Urinary bladder (tissue), 4 donors: ENCODE results near the gene FBXO41. TPM values are rescaled to one million over a fixed set of nuclear protein-coding genes. Genes with fewer than 3 reads are reported as not detected.

Experiments
- DNase-seq: peaks from one replicate; pipeline ENCODE4 v3.0.0-alpha.2; 2015; ENCODE audit errors: extremely low spot score
- H3K27ac ChIP-seq: one replicate; pipeline ENCODE4 v1.5.1; 2013; ENCODE audit warnings: low read depth, mild to moderate bottlenecking, moderate library complexity
- H3K36me3 ChIP-seq: one replicate; pipeline ENCODE4 v1.6.1; 2013; ENCODE audit warnings: mild to moderate bottlenecking, moderate library complexity; ENCODE audit not compliant: insufficient read depth
- H3K4me1 ChIP-seq: one replicate; pipeline ENCODE4 v1.6.1; 2013; ENCODE audit warnings: mild to moderate bottlenecking, moderate library complexity; ENCODE audit not compliant: insufficient read depth
- H3K4me3 ChIP-seq: one replicate; pipeline ENCODE4 v1.5.1; 2013; ENCODE audit warnings: low read depth, low read length
- WGBS: extraction: QIAGEN DNeasy Blood & Tissue Kit; methylation state at CpG from one replicate; pipeline ENCODE4 v1.1.7; 2013; 5-methylcytosine and 5-hydroxymethylcytosine counted together
- polyA plus RNA-seq: library from polyadenylated mRNA; stranded (reverse); fragments of 200-250 nt; gene quantifications from one replicate; pipeline ENCODE4 v1.2.3, GENCODE V29; 2013
- total RNA-seq: library from RNA; depleted of rRNA; stranded (reverse); fragments of >200 nt; gene quantifications from one replicate; pipeline ENCODE4 v1.2.3, GENCODE V29; 2014
- donor health status: healthy with polysubstance abuse.
- donor health status: healthy.

Gene FBXO41
- total and polyA plus RNA-seq, 2 donors = 0.32 to 1.0 TPM

DNA sequence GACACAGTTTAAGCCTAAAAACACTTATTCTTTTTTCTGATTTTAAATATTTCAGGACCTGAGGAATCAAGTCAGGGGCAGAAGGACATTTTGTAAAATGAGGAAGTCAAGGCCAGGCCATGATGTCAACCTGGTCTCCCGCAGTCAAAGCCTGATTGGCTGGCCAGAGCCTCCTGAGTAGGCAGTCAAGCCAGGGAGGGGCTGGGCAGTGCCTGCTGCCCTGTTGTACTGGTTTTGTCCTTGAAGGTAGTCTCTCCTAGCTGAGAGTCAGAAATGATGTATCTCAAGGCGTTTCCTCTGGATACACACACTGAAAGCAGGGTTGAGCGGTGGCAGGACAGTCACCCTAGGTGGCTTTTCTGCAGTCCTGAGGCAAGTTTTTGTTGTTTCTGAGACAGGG lies 30.4 kb downstream of the FBXO41 start:
- no peak for DNase-seq
- Histone ChIP-seq H3K36me3 (peaks cover 2% of the 10 kb centered on the region), H3K4me3 (no peak overlapping the region), H3K4me1 (no peaks in the 10 kb centered on the region), H3K27ac (no peak overlapping the region)
- WGBS = 93% methylated on average over 3 of the region's 3 CpGs

DNA sequence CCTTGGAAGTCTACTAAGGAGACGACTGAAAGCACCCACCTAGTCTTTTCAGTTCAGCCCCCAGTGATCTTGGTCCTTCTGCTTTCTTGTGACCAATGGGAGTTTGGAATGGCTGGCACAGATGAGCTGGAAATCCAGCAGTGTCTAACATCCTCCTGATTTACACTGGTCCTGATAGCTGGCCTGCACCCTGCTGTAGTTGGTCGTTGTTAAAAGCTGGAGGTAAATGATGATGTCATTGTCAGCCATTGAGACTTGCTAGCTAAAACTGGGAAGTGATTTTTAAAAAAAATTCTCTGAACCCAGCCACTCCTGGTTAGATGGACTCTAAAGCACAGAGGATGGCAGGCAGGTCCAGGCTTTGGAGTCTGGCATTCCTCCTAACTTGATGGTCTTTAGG lies 30.9 kb downstream of the FBXO41 start:
- Histone ChIP-seq H3K36me3 (peaks cover 2% of the 10 kb centered on the region), H3K4me1 (no peaks in the 10 kb centered on the region), H3K27ac (no peak overlapping the region), H3K4me3 (no peak overlapping the region)
- WGBS = 55% methylated on average over 2 of the region's 2 CpGs
- DNase-seq = no peak

DNA sequence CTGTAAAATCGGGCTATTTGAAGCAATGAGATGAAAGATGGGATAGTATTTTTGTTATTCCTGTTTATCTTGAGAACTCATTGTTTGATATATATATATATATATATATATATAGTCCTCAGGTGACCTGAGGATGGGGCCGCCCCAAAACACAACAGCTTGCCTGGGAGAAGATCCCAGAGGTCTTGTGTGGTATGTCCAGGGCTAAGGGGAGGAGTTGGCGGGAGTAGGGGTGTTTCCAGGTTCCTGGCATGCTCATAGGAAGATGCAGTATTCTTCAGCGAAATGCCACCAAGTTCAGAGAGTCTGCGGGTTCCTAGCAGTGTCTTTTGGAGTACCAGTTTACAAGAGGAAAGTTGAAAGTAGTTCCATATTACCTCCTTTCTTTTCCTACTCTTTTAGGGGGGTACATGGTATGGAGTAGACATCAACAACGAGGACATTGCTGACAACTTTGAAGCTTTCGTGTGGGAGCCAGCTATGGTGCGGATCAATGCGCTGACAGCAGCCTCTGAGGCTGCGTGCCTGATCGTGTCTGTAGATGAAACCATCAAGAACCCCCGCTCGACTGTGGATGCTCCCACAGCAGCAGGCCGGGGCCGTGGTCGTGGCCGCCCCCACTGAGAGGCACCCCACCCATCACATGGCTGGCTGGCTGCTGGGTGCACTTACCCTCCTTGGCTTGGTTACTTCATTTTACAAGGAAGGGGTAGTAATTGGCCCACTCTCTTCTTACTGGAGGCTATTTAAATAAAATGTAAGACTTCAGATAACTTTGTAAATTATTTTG lies 31.8 kb downstream of the FBXO41 start:
- DNase-seq = no peak
- 84% methylated on average over 17 of the region's 17 CpGs for WGBS
- H3K36me3 ChIP-seq = peaks cover 2% of the 10 kb centered on the region

DNA sequence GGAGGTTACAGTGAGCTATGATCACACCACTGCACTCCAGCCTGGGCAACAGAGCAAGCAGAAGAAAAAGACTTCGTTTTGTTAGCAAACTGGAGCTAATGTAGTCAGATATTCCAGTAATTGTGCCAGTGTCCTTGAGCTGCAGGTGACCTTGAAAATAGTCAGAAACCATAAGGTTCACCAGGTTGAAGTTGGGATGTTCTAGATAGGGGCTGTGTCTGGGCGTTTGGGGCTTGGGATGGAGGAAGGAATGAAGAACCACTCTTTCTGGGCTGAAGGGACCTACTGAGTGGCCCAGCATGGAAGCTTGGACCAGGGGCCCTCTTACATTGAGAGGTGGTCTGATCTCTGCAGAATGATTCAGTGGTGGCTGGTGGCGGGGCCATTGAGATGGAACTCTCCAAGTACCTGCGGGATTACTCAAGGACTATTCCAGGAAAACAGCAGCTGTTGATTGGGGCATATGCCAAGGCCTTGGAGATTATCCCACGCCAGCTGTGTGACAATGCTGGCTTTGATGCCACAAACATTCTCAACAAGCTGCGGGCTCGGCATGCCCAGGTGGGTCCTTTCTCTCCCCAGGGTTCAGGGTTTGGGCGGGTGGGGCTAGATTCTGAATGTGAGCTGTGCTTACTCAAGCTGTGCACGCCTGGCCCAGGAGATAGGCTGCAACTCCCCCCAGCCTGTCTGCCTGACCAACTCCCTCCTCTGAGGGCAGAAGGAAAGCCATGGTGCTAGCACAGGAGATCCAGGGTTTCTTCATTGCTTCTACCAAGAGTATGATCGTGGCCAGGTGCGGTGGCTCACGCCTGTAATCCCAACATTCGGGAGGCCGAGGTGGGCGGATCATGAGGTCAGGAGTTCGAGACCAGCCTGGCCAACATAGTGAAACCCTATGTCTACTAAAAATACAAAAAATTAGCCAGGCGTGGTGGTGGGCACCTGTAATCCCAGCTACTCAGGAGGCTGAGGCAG lies 33.1 kb downstream of the FBXO41 start:
- peaks cover 2% of the 10 kb centered on the region for H3K36me3 ChIP-seq
- no peak for DNase-seq
- H3K4me3 ChIP-seq = no peak overlapping the region
- H3K27ac ChIP-seq = no peak overlapping the region
- WGBS = 92% methylated on average over 17 of the region's 17 CpGs
- H3K4me1 ChIP-seq = no peaks in the 10 kb centered on the region

More for the DNA sequence above, 31.8 kb downstream of the FBXO41 start:
- Histone ChIP-seq H3K4me1 (no peaks in the 10 kb centered on the region), H3K4me3 (no peak overlapping the region), H3K27ac (no peak overlapping the region)

DNA sequence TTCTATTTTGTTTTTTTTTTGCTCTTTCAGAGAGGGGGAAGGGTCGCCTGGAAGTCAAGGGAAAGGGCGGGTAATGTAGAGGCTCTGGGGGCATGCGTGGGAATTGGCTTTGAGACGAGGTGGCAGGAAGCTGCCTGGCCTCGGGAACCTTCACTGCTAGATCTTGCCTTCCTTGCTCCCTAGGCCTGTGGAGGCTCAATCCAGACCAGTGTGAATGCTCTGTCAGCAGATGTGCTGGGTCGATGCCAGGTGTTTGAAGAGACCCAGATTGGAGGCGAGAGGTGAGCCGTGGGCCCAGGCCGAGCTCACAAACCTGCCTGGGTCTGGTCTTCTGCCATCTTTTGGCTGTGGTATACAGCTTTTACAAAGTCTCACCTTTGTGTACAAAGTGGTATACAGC lies 34.6 kb downstream of the FBXO41 start:
- Histone ChIP-seq H3K36me3 (peaks cover 2% of the 10 kb centered on the region), H3K4me3 (no peak overlapping the region), H3K27ac (no peak overlapping the region), H3K4me1 (no peaks in the 10 kb centered on the region)
- DNase-seq = no peak
- WGBS = 66% methylated on average over 9 of the region's 9 CpGs

- DNase-seq = no peak
- Histone ChIP-seq H3K36me3 (no peaks in the 10 kb centered on the region), H3K4me3 (no peak overlapping the region), H3K4me1 (no peaks in the 10 kb centered on the region), H3K27ac (no peak overlapping the region)
- WGBS = 84% methylated on average over 3 of the region's 3 CpGs
Observed at GRCh38 chr2:73246850-73247249, 37.4 kb downstream of the FBXO41 start.

GRCh38 chr2:73244580-73244979 lies 39.7 kb downstream of the FBXO41 start:
- Histone ChIP-seq H3K4me1 (no peaks in the 10 kb centered on the region), H3K36me3 (no peaks in the 10 kb centered on the region), H3K4me3 (no peak overlapping the region), H3K27ac (no peak overlapping the region)
- no peak for DNase-seq
- WGBS = 93% methylated on average over 3 of the region's 3 CpGs

GRCh38 chr2:73243884-73244570 lies 40.3 kb downstream of the FBXO41 start:
- no peaks in the 10 kb centered on the region for H3K36me3 ChIP-seq
- 57% methylated on average over 5 of the region's 5 CpGs for WGBS
- no peak overlapping the region for H3K4me3 ChIP-seq
- H3K27ac ChIP-seq = no peak overlapping the region
- H3K4me1 ChIP-seq = no peaks in the 10 kb centered on the region
- no peak for DNase-seq

DNA sequence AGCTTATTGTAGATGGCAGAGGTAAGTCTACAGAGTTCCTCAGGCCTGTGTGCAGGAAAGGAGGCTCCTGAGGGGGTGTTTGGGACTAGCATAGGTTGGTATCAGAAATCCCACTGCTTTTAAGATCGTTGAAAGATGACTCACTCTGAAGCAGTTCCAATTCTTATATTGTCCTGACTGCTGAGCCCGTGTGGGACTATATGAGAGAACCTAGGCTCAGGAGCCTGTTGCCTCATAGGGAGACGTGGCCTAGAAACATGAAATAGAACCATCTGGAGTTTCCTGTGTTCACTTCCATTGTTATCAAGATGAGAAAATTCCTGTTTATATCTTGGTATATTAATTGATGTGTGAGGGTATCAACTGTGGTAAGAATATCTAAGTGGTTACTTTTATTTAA lies 44.5 kb downstream of the FBXO41 start:
- no peak for DNase-seq
- peaks cover 3% of the 10 kb centered on the region for H3K4me1 ChIP-seq
- H3K27ac ChIP-seq = no peak overlapping the region
- H3K4me3 ChIP-seq = no peak overlapping the region
- no peaks in the 10 kb centered on the region for H3K36me3 ChIP-seq
- WGBS = 44% methylated on average over 3 of the region's 3 CpGs

DNA sequence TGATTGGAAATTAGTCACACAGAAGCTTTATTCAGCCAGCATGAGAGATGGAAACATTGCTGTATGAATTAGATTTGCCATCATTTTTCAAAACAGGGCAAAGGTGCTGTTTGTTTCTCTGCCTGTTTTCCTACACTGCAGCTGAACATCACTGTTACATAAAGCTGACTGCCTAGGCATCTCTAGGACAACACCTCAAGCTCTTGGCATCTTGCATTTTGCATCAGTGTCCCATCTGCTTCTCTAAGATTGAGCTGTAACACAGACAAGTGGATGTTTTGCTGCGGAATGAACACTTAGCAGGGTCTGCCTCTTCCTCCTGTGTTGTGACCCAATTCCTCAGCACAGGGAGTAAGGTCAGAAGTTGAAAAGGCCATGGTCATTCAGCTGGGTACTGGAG lies 45.3 kb downstream of the FBXO41 start:
- Histone ChIP-seq H3K27ac (no peak overlapping the region), H3K4me1 (peaks cover 3% of the 10 kb centered on the region), H3K4me3 (no peak overlapping the region), H3K36me3 (no peaks in the 10 kb centered on the region)
- no peak for DNase-seq
- WGBS = 85% methylated on average over 1 of the region's 1 CpG

- H3K36me3 ChIP-seq = no peaks in the 10 kb centered on the region
- peaks cover 3% of the 10 kb centered on the region for H3K4me1 ChIP-seq
- 70% methylated on average over 3 of the region's 3 CpGs for WGBS
Observed at GRCh38 chr2:73238149-73238548, 46.1 kb downstream of the FBXO41 start.

DNA sequence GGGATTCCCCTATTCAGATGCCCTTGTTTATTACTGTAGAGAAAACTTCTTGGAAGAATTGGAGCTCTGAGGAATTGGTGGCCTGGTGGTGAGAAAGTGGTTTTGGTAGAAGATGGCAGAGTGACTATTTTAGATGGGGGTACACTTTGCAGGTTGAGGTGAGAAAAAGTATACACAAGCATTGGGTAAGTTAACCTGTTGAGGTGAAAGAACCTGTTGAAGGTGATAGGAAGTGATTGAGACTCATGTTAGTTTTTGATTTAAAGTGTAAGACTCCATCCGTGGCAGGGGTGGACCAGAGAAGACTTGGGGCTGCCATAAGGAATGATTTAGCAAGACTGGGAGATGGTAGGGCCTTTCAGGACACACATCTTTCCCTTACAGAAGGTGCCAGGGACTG lies 47.1 kb downstream of the FBXO41 start:
- H3K36me3 ChIP-seq = no peaks in the 10 kb centered on the region
- H3K4me1 ChIP-seq = peaks cover 3% of the 10 kb centered on the region
- DNase-seq = no peak
- no peak overlapping the region for H3K27ac ChIP-seq
- 72% methylated on average over 1 of the region's 1 CpG for WGBS
- no peak overlapping the region for H3K4me3 ChIP-seq

More at GRCh38 chr2:73238149-73238548, 46.1 kb downstream of the FBXO41 start:
- H3K4me3 ChIP-seq = no peak overlapping the region
- DNase-seq = no peak
- H3K27ac ChIP-seq = no peak overlapping the region

DNA sequence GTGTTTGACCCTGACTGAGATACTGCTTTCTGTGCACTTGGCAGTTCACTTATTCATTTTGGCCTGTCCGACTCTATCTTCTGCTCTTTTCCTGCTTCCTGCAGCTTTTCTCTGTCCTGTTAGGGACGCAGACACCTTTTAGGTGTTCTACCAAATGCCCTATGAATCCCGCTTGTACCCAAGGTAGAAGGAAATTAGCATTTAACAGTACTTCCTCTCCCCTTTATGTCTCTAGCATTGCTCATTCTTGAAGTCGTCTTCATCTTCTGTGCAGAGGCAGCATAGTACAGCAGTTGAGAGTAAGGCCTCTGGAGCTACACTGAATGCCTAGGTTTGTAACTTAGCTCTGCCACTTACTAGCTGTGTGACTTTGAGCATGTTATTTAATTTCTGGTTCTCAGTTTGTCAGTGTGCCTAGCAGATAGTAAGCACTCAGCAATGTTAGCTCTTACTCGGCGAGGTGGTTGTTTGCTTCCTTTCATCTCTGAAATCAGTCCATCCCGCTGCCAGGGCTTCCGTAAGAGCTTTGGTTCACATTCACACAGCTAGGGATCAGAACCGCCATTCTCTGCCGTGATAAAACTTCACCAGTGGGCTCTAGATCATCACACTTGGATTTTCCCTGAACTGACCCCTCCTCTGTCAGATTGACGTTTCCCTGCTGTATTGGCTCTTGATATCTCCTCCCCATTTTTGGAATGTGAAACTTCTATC lies 48.8 kb downstream of the FBXO41 start:
- peak overlapping the region; percentile 71 for H3K4me3 ChIP-seq
- H3K4me1 ChIP-seq = peaks cover 3% of the 10 kb centered on the region
- no peak overlapping the region for H3K27ac ChIP-seq
- H3K36me3 ChIP-seq = no peaks in the 10 kb centered on the region
- no peak for DNase-seq
- 58% methylated on average over 11 of the region's 11 CpGs for WGBS
